ENCODE data around the gene KIAA1671. TPM values are rescaled to one million over a fixed set of nuclear protein-coding genes. Genes with fewer than 3 reads are reported as not detected.

The KIAA1671 gene
- total and polyA plus RNA-seq, 4 donors = 8.7 to 35.9 (median 19.1) TPM

GRCh38 chr22:25085156-25085555 is 132.6 kb downstream of the KIAA1671 start:
- 67% methylated on average over 6 of the region's 6 CpGs for WGBS
- no peak for TF ChIP-seq HNF4G (IDR thresholded peaks at IDR 0.05)
- TF ChIP-seq RXRA (IDR thresholded peaks at IDR 0.05) = no peak
- no peak for TF ChIP-seq HNF4A (conservative IDR thresholded peaks at IDR 0.05)
- no peak for TF ChIP-seq NR2F2 (IDR thresholded peaks at IDR 0.05)
- TF ChIP-seq TAF1 (conservative IDR thresholded peaks at IDR 0.05) = no peak
- no peak for TF ChIP-seq EGR1 (IDR thresholded peaks at IDR 0.05; ENCODE audit: low read depth in 2 of 2)
- no peak for TF ChIP-seq REST (IDR thresholded peaks at IDR 0.05)
- no peak for TF ChIP-seq SP1 (IDR thresholded peaks at IDR 0.05)
- TF ChIP-seq JUND (IDR thresholded peaks at IDR 0.05) = no peak
- TF ChIP-seq FOXA1 (IDR thresholded peaks at IDR 0.05) = no peak
- TF ChIP-seq CTCF (IDR thresholded peaks at IDR 0.05; ENCODE audit: low read depth, low read length, missing input control) = no peak
- DNase-seq (ENCODE audit: low spot score) = no peak
- no peak overlapping the region for H3K4me3 ChIP-seq (ENCODE audit: low read depth in 1 of 3, low read length in 3 of 3)
- H3K9me3 ChIP-seq (ENCODE audit: control insufficient read depth in 4 of 4, low read length in 3 of 4) = no peaks in the 10 kb centered on the region
- no peak overlapping the region for H3K9ac ChIP-seq (ENCODE audit: low read depth in 1 of 2, low read length in 2 of 2)
- H3K36me3 ChIP-seq (ENCODE audit: control insufficient read depth in 4 of 4, insufficient read depth in 3 of 4, low read depth in 1 of 4, low read length in 3 of 4) = no peaks in the 10 kb centered on the region
- H3K27ac ChIP-seq (ENCODE audit: low read depth in 1 of 2, low read length in 2 of 2) = no peak overlapping the region
- H3K4me1 ChIP-seq (ENCODE audit: control insufficient read depth in 4 of 4, insufficient read depth in 4 of 4, low read length in 3 of 4) = peaks cover 3 to 27% (median 18%) of the 10 kb centered on the region in 4 donors
- H3K27me3 ChIP-seq (ENCODE audit: control insufficient read depth in 4 of 4, insufficient read depth in 4 of 4, low read length in 3 of 4) = no peaks in the 10 kb centered on the region

- Histone ChIP-seq H3K9ac (ENCODE audit: low read depth in 1 of 2, low read length in 2 of 2) (no peak overlapping the region), H3K36me3 (ENCODE audit: control insufficient read depth in 4 of 4, insufficient read depth in 3 of 4, low read depth in 1 of 4, low read length in 3 of 4) (no peaks in the 10 kb centered on the region), H3K4me1 (ENCODE audit: control insufficient read depth in 4 of 4, insufficient read depth in 4 of 4, low read length in 3 of 4) (peaks cover 3 to 27% (median 18%) of the 10 kb centered on the region in 4 donors), H3K27ac (ENCODE audit: low read depth in 1 of 2, low read length in 2 of 2) (peak overlapping the region in 1 of 2 donors; percentile 8), H3K9me3 (ENCODE audit: control insufficient read depth in 4 of 4, low read length in 3 of 4) (no peaks in the 10 kb centered on the region), H3K4me3 (ENCODE audit: low read depth in 1 of 3, low read length in 3 of 3) (peak overlapping the region in 2 of 3 donors; percentile 3 to 41), H3K27me3 (ENCODE audit: control insufficient read depth in 4 of 4, insufficient read depth in 4 of 4, low read length in 3 of 4) (no peaks in the 10 kb centered on the region)
- no peak for DNase-seq (ENCODE audit: low spot score)
- WGBS = 39% methylated on average over 14 of the region's 14 CpGs
- TF ChIP-seq ZBTB33 (IDR thresholded peaks at IDR 0.05) (no peak), RXRA (IDR thresholded peaks at IDR 0.05) (peak in 1 of 2 donors; percentile 19), REST (IDR thresholded peaks at IDR 0.05) (no peak), TAF1 (conservative IDR thresholded peaks at IDR 0.05) (no peak), GABPA (IDR thresholded peaks at IDR 0.05 in 1 of 2, conservative IDR thresholded peaks at IDR 0.05 in 1 of 2) (no peak), SP1 (IDR thresholded peaks at IDR 0.05) (peak; percentile 49), HNF4A (conservative IDR thresholded peaks at IDR 0.05) (peak in 1 of 2 donors; percentile 11), MAX (IDR thresholded peaks at IDR 0.05) (no peak), CTCF (IDR thresholded peaks at IDR 0.05; ENCODE audit: low read depth, low read length, missing input control) (no peak), NR2F2 (IDR thresholded peaks at IDR 0.05) (peak; percentile 81), JUND (IDR thresholded peaks at IDR 0.05) (no peak), EGR1 (IDR thresholded peaks at IDR 0.05; ENCODE audit: low read depth in 2 of 2) (no peak), HNF4G (IDR thresholded peaks at IDR 0.05) (no peak), YY1 (IDR thresholded peaks at IDR 0.05) (no peak)
Observed at GRCh38 chr22:25085930-25086901, 133.7 kb downstream of the KIAA1671 start.

Measured in liver (tissue), 9 donors.